SH-SY5Y (cell line): Measurements from ENCODE around the gene OGFOD3.

Experiments
- GATA2 ChIP-seq: IDR thresholded peaks from 2 replicates; pipeline ENCODE4 v1.6.1; 2011; ENCODE audit warnings: mild to moderate bottlenecking, low read depth, low read length
- GATA3 ChIP-seq: IDR thresholded peaks from 2 replicates; pipeline ENCODE4 v1.6.1; 2011; ENCODE audit warnings: low read depth, mild to moderate bottlenecking, low read length, moderate library complexity

GRCh38 chr17:82384730-82385481 is 33.5 kb downstream of the OGFOD3 start:
- TF ChIP-seq GATA3 (no peak), GATA2 (no peak)
